Stomach smooth muscle (tissue), 2 donors: ENCODE results near the gene ALX4.

Experiments
- H3K27ac ChIP-seq: one replicate; pipeline ENCODE4 v1.7.0; 2013; ENCODE audit warnings: mild to moderate bottlenecking, low read length, inconsistent platforms
- H3K27me3 ChIP-seq, 2 donors: one replicate each; pipeline ENCODE4 v1.7.0; 2013; ENCODE audit warnings: low read length in 2 of 2; ENCODE audit not compliant: insufficient read depth in 2 of 2, control insufficient read depth in 1 of 2
- H3K36me3 ChIP-seq, 2 donors: one replicate each; pipeline ENCODE4 v1.7.0; 2013; ENCODE audit warnings: low read length in 2 of 2; ENCODE audit not compliant: control insufficient read depth in 2 of 2, insufficient read depth in 2 of 2
- H3K4me1 ChIP-seq: one replicate; pipeline ENCODE4 v1.7.0; 2013; ENCODE audit warnings: low read length; ENCODE audit not compliant: control insufficient read depth, insufficient read depth
- H3K4me3 ChIP-seq, 2 donors: one replicate each; pipeline ENCODE4 v1.7.0; 2013; ENCODE audit warnings: low read length in 2 of 2
- H3K9ac ChIP-seq, 2 donors: one replicate each; pipeline ENCODE4 v1.7.0; 2013; ENCODE audit warnings: low read length in 2 of 2, mild to moderate bottlenecking in 1 of 2
- H3K9me3 ChIP-seq, 2 donors: one replicate each; pipeline ENCODE4 v1.7.0; 2013; ENCODE audit warnings: low read length in 2 of 2; ENCODE audit not compliant: control insufficient read depth in 2 of 2
- donor health status: healthy.
- donor health status: Pancreatic carcinoma.

ALX4 gene

GRCh38 chr11:44264761-44265160 lies 45.2 kb downstream of the ALX4 start:
- H3K27ac ChIP-seq, result no peak overlapping the region
- no peak overlapping the region for H3K4me3 ChIP-seq
- no peak overlapping the region for H3K9ac ChIP-seq
- no peaks in the 10 kb centered on the region for H3K4me1 ChIP-seq
- H3K36me3 ChIP-seq, result no peaks in the 10 kb centered on the region
- H3K9me3 ChIP-seq, result no peaks in the 10 kb centered on the region
- no peaks in the 10 kb centered on the region for H3K27me3 ChIP-seq

GRCh38 chr11:44264438-44264749 lies 45.5 kb downstream of the ALX4 start:
- Histone ChIP-seq H3K36me3 (no peaks in the 10 kb centered on the region), H3K27me3 (no peaks in the 10 kb centered on the region), H3K4me3 (no peak overlapping the region), H3K9ac (no peak overlapping the region), H3K9me3 (no peaks in the 10 kb centered on the region), H3K27ac (no peak overlapping the region), H3K4me1 (no peaks in the 10 kb centered on the region)

- no peaks in the 10 kb centered on the region for H3K36me3 ChIP-seq
- H3K27ac ChIP-seq, result no peak overlapping the region
- H3K9me3 ChIP-seq, result no peaks in the 10 kb centered on the region
- no peaks in the 10 kb centered on the region for H3K4me1 ChIP-seq
- H3K4me3 ChIP-seq, result no peak overlapping the region
- no peaks in the 10 kb centered on the region for H3K27me3 ChIP-seq
- H3K9ac ChIP-seq, result no peak overlapping the region
Observed at GRCh38 chr11:44263738-44264437, 46.1 kb downstream of the ALX4 start.

GRCh38 chr11:44261800-44262591 lies 47.9 kb downstream of the ALX4 start:
- Histone ChIP-seq H3K27ac (no peak overlapping the region), H3K4me1 (peaks cover 2% of the 10 kb centered on the region), H3K9ac (no peak overlapping the region), H3K36me3 (no peaks in the 10 kb centered on the region), H3K9me3 (no peaks in the 10 kb centered on the region), H3K4me3 (no peak overlapping the region), H3K27me3 (no peaks in the 10 kb centered on the region)

- H3K9ac ChIP-seq, result no peak overlapping the region
- no peak overlapping the region for H3K27ac ChIP-seq
- no peak overlapping the region for H3K4me3 ChIP-seq
Observed at GRCh38 chr11:44260081-44260480, 49.9 kb downstream of the ALX4 start.

GRCh38 chr11:44258839-44259420 lies 51.0 kb downstream of the ALX4 start:
- H3K27me3 ChIP-seq, result no peaks in the 10 kb centered on the region
- H3K9ac ChIP-seq, result no peak overlapping the region
- no peak overlapping the region for H3K27ac ChIP-seq
- no peak overlapping the region for H3K4me3 ChIP-seq
- H3K4me1 ChIP-seq, result peaks cover 2% of the 10 kb centered on the region
- no peaks in the 10 kb centered on the region for H3K36me3 ChIP-seq
- H3K9me3 ChIP-seq, result no peaks in the 10 kb centered on the region

More at GRCh38 chr11:44260081-44260480, 49.9 kb downstream of the ALX4 start:
- Histone ChIP-seq H3K9me3 (no peaks in the 10 kb centered on the region), H3K36me3 (no peaks in the 10 kb centered on the region), H3K4me1 (peaks cover 2% of the 10 kb centered on the region), H3K27me3 (no peaks in the 10 kb centered on the region)

GRCh38 chr11:44258190-44258489 lies 51.8 kb downstream of the ALX4 start:
- no peak overlapping the region for H3K27ac ChIP-seq
- peaks cover 2% of the 10 kb centered on the region for H3K4me1 ChIP-seq
- no peaks in the 10 kb centered on the region for H3K36me3 ChIP-seq
- H3K27me3 ChIP-seq, result no peaks in the 10 kb centered on the region
- no peak overlapping the region for H3K9ac ChIP-seq
- no peak overlapping the region for H3K4me3 ChIP-seq
- no peaks in the 10 kb centered on the region for H3K9me3 ChIP-seq

GRCh38 chr11:44257338-44258189 lies 52.4 kb downstream of the ALX4 start:
- H3K36me3 ChIP-seq, result no peaks in the 10 kb centered on the region
- no peak overlapping the region for H3K9ac ChIP-seq
- H3K9me3 ChIP-seq, result no peaks in the 10 kb centered on the region
- no peaks in the 10 kb centered on the region for H3K27me3 ChIP-seq
- H3K4me1 ChIP-seq, result peaks cover 2% of the 10 kb centered on the region
- no peak overlapping the region for H3K27ac ChIP-seq
- H3K4me3 ChIP-seq, result no peak overlapping the region

- Histone ChIP-seq H3K9ac (no peak overlapping the region), H3K36me3 (no peaks in the 10 kb centered on the region), H3K27ac (no peak overlapping the region), H3K27me3 (no peaks in the 10 kb centered on the region), H3K9me3 (no peaks in the 10 kb centered on the region), H3K4me3 (no peak overlapping the region), H3K4me1 (peaks cover 2% of the 10 kb centered on the region)
Observed at GRCh38 chr11:44256673-44257291, 53.2 kb downstream of the ALX4 start.

- H3K36me3 ChIP-seq, result no peaks in the 10 kb centered on the region
- no peak overlapping the region for H3K27ac ChIP-seq
- no peaks in the 10 kb centered on the region for H3K9me3 ChIP-seq
- H3K9ac ChIP-seq, result no peak overlapping the region
- peaks cover 2% of the 10 kb centered on the region for H3K4me1 ChIP-seq
- H3K4me3 ChIP-seq, result no peak overlapping the region
- no peaks in the 10 kb centered on the region for H3K27me3 ChIP-seq
Observed at GRCh38 chr11:44255406-44256071, 54.4 kb downstream of the ALX4 start.
